ENCODE results near the gene LRRFIP1. TPM values are rescaled to one million over a fixed set of nuclear protein-coding genes. Genes with fewer than 3 reads are reported as not detected.
A peak's percentile ranks its signal among the peaks of the same experiment; 100 is the strongest.

The LRRFIP1 gene
- polyA plus RNA-seq, 2 of the 4 experiments (the other 2 are of a cell fraction), result 75.6 to 93.0 TPM

GRCh38 chr2:237724811-237725478 is 97.6 kb downstream of the LRRFIP1 start (continued):
- no peak for TF ChIP-seq RCOR1 (IDR thresholded peaks at IDR 0.05; ENCODE audit: low read depth, low read length)

GRCh38 chr2:237725661-237726060 is 98.3 kb downstream of the LRRFIP1 start:
- H3K9me3 ChIP-seq, result no peaks in the 10 kb centered on the region
- CTCF ChIA-PET, result interaction anchor here (2.8 to 12.5 kb wide), 2 partner anchors 20 to 53 kb away, joined by 15 to 126 read pairs; no protein-coding TSS in a partner anchor
- no peak overlapping the region for H3K4me2 ChIP-seq
- no peak for DNase-seq (ENCODE audit: low read depth in 1 of 2, low spot score in 1 of 2)
- 92% methylated on average over 4 of the region's 4 CpGs for WGBS (ENCODE audit: missing lambda C conversion rate)
- POLR2A ChIA-PET, result no interaction called here
- peaks cover 65% of the 10 kb centered on the region for H3K4me1 ChIP-seq
- no peak overlapping the region for H3K4me3 ChIP-seq
- TF ChIP-seq NR3C1 (IDR thresholded peaks at IDR 0.05) (no peak), CBX2 (IDR thresholded peaks at IDR 0.05; ENCODE audit: borderline replicate concordance, low read depth) (no peak), NPAS2 (CRISPR knock-in tag; IDR thresholded peaks at IDR 0.05; ENCODE audit: borderline replicate concordance) (no peak), MYC (IDR thresholded peaks at IDR 0.05; ENCODE audit: borderline replicate concordance, low read length) (no peak), CEBPB (IDR thresholded peaks at IDR 0.05) (no peak), FOSB (CRISPR knock-in tag; IDR thresholded peaks at IDR 0.05) (no peak), RARB (CRISPR knock-in tag; IDR thresholded peaks at IDR 0.05) (no peak), EHMT2 (IDR thresholded peaks at IDR 0.05; ENCODE audit: low read depth) (no peak), PBX3 (IDR thresholded peaks at IDR 0.05) (no peak), MAX (IDR thresholded peaks at IDR 0.05) (no peak), NFE2L2 (conservative IDR thresholded peaks at IDR 0.05; ENCODE audit: low read length) (no peak), E2F6 (IDR thresholded peaks at IDR 0.05; ENCODE audit: borderline replicate concordance, low read depth) (no peak)
- H3K27ac ChIP-seq, result no peak overlapping the region
- no peak for ATAC-seq
- FAIRE-seq, result no peak

GRCh38 chr2:237726401-237726830 is 99.0 kb downstream of the LRRFIP1 start:
- 67% methylated on average over 7 of the region's 7 CpGs for WGBS (ENCODE audit: missing lambda C conversion rate)
- TF ChIP-seq EP300 (IDR thresholded peaks at IDR 0.05) (no peak), ZC3H11A (IDR thresholded peaks at IDR 0.05) (no peak), ATOH8 (CRISPR knock-in tag; IDR thresholded peaks at IDR 0.05; ENCODE audit: low read depth) (no peak), NFE2L2 (conservative IDR thresholded peaks at IDR 0.05; ENCODE audit: low read length) (no peak), CHD4 (IDR thresholded peaks at IDR 0.05; ENCODE audit: borderline replicate concordance) (no peak), SMC3 (IDR thresholded peaks at IDR 0.05) (no peak), REST (IDR thresholded peaks at IDR 0.05) (no peak), CEBPB (IDR thresholded peaks at IDR 0.05) (no peak), USF2 (IDR thresholded peaks at IDR 0.05) (no peak), MAZ (IDR thresholded peaks at IDR 0.05; ENCODE audit: borderline replicate concordance, low read depth, low read length) (no peak), MAFK (IDR thresholded peaks at IDR 0.05; ENCODE audit: partially characterized antibody) (no peak), NPAS2 (CRISPR knock-in tag; IDR thresholded peaks at IDR 0.05; ENCODE audit: borderline replicate concordance) (no peak)
- Histone ChIP-seq H3K9me3 (no peaks in the 10 kb centered on the region), H3K4me2 (peak overlapping the region; percentile 19; the same call in 1 of the 3 replicates), H3K27ac (no peak overlapping the region), H3K4me1 (peaks cover 65% of the 10 kb centered on the region), H3K4me3 (no peak overlapping the region)
- DNase-seq (ENCODE audit: low read depth in 1 of 2, low spot score in 1 of 2) (no peak), FAIRE-seq (no peak), ATAC-seq (no peak)
- POLR2A ChIA-PET, result no interaction called here
- CTCF ChIA-PET, result interaction anchor here (0.6 to 12.5 kb wide), 4 partner anchors 19 to 185 kb away, joined by 3 to 126 read pairs (median 9); no protein-coding TSS in a partner anchor

All from A549 (cell line).